Measurements from ENCODE around the gene DNAH14.

- no peak for TF ChIP-seq GATA3 (IDR thresholded peaks at IDR 0.05; ENCODE audit: low read depth, low read length)
- no peak for TF ChIP-seq GATA2 (IDR thresholded peaks at IDR 0.05; ENCODE audit: low read depth, low read length)
Measured at GRCh38 chr1:225319871-225320270, 390.4 kb downstream of the DNAH14 start.
